Activated naive CD4-positive, alpha-beta T cell treated with anti-CD3 and anti-CD28 coated beads for 36 hours (primary cell): Measurements from ENCODE around the gene IP6K3. TPM values are rescaled to one million over a fixed set of nuclear protein-coding genes. Genes with fewer than 3 reads are reported as not detected.
A peak's percentile ranks its signal among the peaks of the same experiment; 100 is the strongest.

Source experiments
- CTCF ChIA-PET: fragments of 350-600 bp; sonication (Branson Sonifier 250); formaldehyde crosslinking; loops from one replicate; lab custom pipeline; 2021; ENCODE audit warnings: antibody characterized with exemption; lab: Charles Lee
- DNase-seq: peaks from one replicate; pipeline ENCODE4 v3.0.0-alpha.2; 2020
- H3K27ac Mint-ChIP-seq: one replicate; pipeline ENCODE4 v1.8.0; 2021; ENCODE audit warnings: mild to moderate bottlenecking, mixed read lengths
- H3K27me3 Mint-ChIP-seq: one replicate; pipeline ENCODE4 v1.8.0; 2021; ENCODE audit warnings: low read depth, mixed read lengths
- H3K36me3 Mint-ChIP-seq: one replicate; pipeline ENCODE4 v1.8.0; 2021; ENCODE audit warnings: low read depth, mixed read lengths
- H3K4me1 Mint-ChIP-seq: one replicate; pipeline ENCODE4 v1.8.0; 2021; ENCODE audit warnings: low read depth, mixed read lengths
- H3K4me3 Mint-ChIP-seq: one replicate; pipeline ENCODE4 v1.8.0; 2021; ENCODE audit warnings: mild to moderate bottlenecking, moderate library complexity, mixed read lengths
- H3K9me3 Mint-ChIP-seq: one replicate; pipeline ENCODE4 v1.8.0; 2021; ENCODE audit warnings: mixed read lengths
- intact Hi-C: fragments of 100-400 bp; cut with micrococcal nuclease; formaldehyde crosslinking; loops from one replicate; pipeline ENCODE4 v1.15.1; 2023
- total RNA-seq, 2 experiments: library from RNA; stranded (reverse); gene quantifications; one replicate each; pipeline ENCODE4 v1.2.3, GENCODE V29; 2021

Gene IP6K3, protein sequence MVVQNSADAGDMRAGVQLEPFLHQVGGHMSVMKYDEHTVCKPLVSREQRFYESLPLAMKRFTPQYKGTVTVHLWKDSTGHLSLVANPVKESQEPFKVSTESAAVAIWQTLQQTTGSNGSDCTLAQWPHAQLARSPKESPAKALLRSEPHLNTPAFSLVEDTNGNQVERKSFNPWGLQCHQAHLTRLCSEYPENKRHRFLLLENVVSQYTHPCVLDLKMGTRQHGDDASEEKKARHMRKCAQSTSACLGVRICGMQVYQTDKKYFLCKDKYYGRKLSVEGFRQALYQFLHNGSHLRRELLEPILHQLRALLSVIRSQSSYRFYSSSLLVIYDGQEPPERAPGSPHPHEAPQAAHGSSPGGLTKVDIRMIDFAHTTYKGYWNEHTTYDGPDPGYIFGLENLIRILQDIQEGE
- not detected for total RNA-seq

DNA sequence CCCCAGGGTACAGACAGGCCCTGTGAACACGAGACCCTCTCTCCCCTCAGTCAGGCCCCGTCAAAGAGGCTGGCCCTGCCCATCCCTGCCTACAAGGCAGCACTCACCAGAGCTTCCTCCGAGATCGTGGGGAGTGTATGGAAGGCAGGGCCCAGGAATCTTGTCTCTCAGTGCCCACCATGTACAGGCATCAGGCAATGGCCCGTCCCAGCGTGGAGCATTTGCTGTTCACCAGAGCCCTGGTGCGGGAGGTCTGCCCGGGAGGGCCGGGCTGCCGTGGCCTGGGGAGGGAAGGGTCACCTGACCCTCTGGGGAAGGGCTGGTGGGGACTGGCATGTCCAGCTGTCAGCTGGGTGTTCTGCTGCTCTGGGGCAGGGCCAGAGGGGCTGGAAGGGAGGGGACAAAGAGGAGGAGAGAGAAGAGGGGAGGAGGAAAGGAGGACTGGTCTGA, at the start of gene IP6K3:
Gene IP6K3, minus strand, starts transcription at position 255 of the 450 bp plus-strand sequence. CDS start 11,429 bp downstream, outside the sequence.
- no peaks in the 10 kb centered on the region for H3K27me3 Mint-ChIP-seq
- no peaks in the 10 kb centered on the region for H3K9me3 Mint-ChIP-seq
- H3K36me3 Mint-ChIP-seq: no peaks in the 10 kb centered on the region
- no peak within 1 kb of the TSS for H3K27ac Mint-ChIP-seq
- DNase-seq: no peak
- no peak within 1 kb of the TSS for H3K4me3 Mint-ChIP-seq
- H3K4me1 Mint-ChIP-seq: peaks cover 2% of the 10 kb centered on the region
- intact Hi-C loops: loop anchor here (10.0 kb wide), 1 partner anchor 408 kb away; no protein-coding TSS in a partner anchor
- CTCF ChIA-PET: interaction anchor here (1.7 kb wide), 1 partner anchor 281 kb away, joined by 5 read pairs; no protein-coding TSS in a partner anchor

- CTCF ChIA-PET: interaction anchor here (1.5 kb wide), 1 partner anchor 53 kb away, joined by 3 read pairs; no protein-coding TSS in a partner anchor
- H3K9me3 Mint-ChIP-seq: no peaks in the 10 kb centered on the region
- intact Hi-C loops: no loop called here
- H3K27me3 Mint-ChIP-seq: peaks cover 10% of the 10 kb centered on the region
- H3K36me3 Mint-ChIP-seq: no peaks in the 10 kb centered on the region
- no peak overlapping the region for H3K4me3 Mint-ChIP-seq
- no peaks in the 10 kb centered on the region for H3K4me1 Mint-ChIP-seq
- H3K27ac Mint-ChIP-seq: no peak overlapping the region
- no peak for DNase-seq
Measured at GRCh38 chr6:33794910-33795623, 48.4 kb upstream of the IP6K3 start.

- H3K36me3 Mint-ChIP-seq: peaks cover under 1% of the 10 kb centered on the region
- H3K4me1 Mint-ChIP-seq: peaks cover 4% of the 10 kb centered on the region
- no peak for DNase-seq
- intact Hi-C loops: no loop called here
- H3K4me3 Mint-ChIP-seq: no peak overlapping the region
- no peak overlapping the region for H3K27ac Mint-ChIP-seq
- H3K27me3 Mint-ChIP-seq: peaks cover 6% of the 10 kb centered on the region
- H3K9me3 Mint-ChIP-seq: no peaks in the 10 kb centered on the region
- CTCF ChIA-PET: interaction anchor here (1.2 kb wide), 1 partner anchor 81 kb away, joined by 3 read pairs; the partner anchor contains the start of gene UQCC2
Measured at GRCh38 chr6:33792981-33793380, 46.3 kb upstream of the IP6K3 start.

- DNase-seq: no peak
- peaks cover 16% of the 10 kb centered on the region for H3K4me1 Mint-ChIP-seq
- no peak overlapping the region for H3K4me3 Mint-ChIP-seq
- H3K36me3 Mint-ChIP-seq: peaks cover 2% of the 10 kb centered on the region
- intact Hi-C loops: no loop called here
- H3K9me3 Mint-ChIP-seq: no peaks in the 10 kb centered on the region
- H3K27ac Mint-ChIP-seq: no peak overlapping the region
- CTCF ChIA-PET: interaction anchor here (1.2 kb wide), 1 partner anchor 80 kb away, joined by 3 read pairs; the partner anchor contains the start of gene UQCC2
- no peaks in the 10 kb centered on the region for H3K27me3 Mint-ChIP-seq
Measured at GRCh38 chr6:33791620-33792019, 44.9 kb upstream of the IP6K3 start.

GRCh38 chr6:33790910-33791309, 44.2 kb upstream of the IP6K3 start:
- H3K27ac Mint-ChIP-seq: no peak overlapping the region
- CTCF ChIA-PET: no interaction called here
- no peaks in the 10 kb centered on the region for H3K27me3 Mint-ChIP-seq
- H3K9me3 Mint-ChIP-seq: no peaks in the 10 kb centered on the region
- no peak for DNase-seq
- peaks cover 5% of the 10 kb centered on the region for H3K36me3 Mint-ChIP-seq
- H3K4me1 Mint-ChIP-seq: peaks cover 23% of the 10 kb centered on the region
- no peak overlapping the region for H3K4me3 Mint-ChIP-seq
- intact Hi-C loops: no loop called here

GRCh38 chr6:33790379-33790778, 43.7 kb upstream of the IP6K3 start:
- CTCF ChIA-PET: no interaction called here
- H3K9me3 Mint-ChIP-seq: no peaks in the 10 kb centered on the region
- no peak overlapping the region for H3K27ac Mint-ChIP-seq
- no peak overlapping the region for H3K4me3 Mint-ChIP-seq
- peaks cover 29% of the 10 kb centered on the region for H3K4me1 Mint-ChIP-seq
- intact Hi-C loops: no loop called here
- no peaks in the 10 kb centered on the region for H3K27me3 Mint-ChIP-seq
- DNase-seq: no peak
- peaks cover 5% of the 10 kb centered on the region for H3K36me3 Mint-ChIP-seq

DNA sequence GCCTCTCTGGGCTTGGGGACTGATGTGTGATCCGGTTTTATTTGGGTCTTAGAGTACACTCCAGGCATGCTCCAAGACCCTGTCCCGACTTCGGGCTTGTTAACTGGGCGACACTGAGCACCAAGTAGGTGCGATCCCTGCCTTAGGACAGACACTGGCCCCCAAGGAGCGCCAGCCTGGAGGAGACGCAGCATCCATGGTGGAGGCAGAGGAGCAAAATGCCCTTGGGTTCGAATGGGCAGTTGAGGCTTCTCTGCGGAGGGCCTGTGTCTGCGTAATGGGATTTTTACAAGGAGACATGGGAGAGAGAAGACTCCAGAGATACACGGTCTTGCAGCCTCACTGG, 42.8 kb upstream of the IP6K3 start:
- no peak for DNase-seq
- intact Hi-C loops: loop anchor here (2.0 to 10.0 kb wide), 5 partner anchors 67 to 905 kb away; partner anchors contain the start of genes ILRUN, PFDN6, UQCC2 and WDR46
- H3K9me3 Mint-ChIP-seq: no peaks in the 10 kb centered on the region
- no peaks in the 10 kb centered on the region for H3K27me3 Mint-ChIP-seq
- CTCF ChIA-PET: no interaction called here
- H3K27ac Mint-ChIP-seq: peak overlapping the region; percentile 61
- peak overlapping the region; percentile 68 for H3K4me3 Mint-ChIP-seq
- H3K4me1 Mint-ChIP-seq: peaks cover 37% of the 10 kb centered on the region
- peaks cover 11% of the 10 kb centered on the region for H3K36me3 Mint-ChIP-seq

DNA sequence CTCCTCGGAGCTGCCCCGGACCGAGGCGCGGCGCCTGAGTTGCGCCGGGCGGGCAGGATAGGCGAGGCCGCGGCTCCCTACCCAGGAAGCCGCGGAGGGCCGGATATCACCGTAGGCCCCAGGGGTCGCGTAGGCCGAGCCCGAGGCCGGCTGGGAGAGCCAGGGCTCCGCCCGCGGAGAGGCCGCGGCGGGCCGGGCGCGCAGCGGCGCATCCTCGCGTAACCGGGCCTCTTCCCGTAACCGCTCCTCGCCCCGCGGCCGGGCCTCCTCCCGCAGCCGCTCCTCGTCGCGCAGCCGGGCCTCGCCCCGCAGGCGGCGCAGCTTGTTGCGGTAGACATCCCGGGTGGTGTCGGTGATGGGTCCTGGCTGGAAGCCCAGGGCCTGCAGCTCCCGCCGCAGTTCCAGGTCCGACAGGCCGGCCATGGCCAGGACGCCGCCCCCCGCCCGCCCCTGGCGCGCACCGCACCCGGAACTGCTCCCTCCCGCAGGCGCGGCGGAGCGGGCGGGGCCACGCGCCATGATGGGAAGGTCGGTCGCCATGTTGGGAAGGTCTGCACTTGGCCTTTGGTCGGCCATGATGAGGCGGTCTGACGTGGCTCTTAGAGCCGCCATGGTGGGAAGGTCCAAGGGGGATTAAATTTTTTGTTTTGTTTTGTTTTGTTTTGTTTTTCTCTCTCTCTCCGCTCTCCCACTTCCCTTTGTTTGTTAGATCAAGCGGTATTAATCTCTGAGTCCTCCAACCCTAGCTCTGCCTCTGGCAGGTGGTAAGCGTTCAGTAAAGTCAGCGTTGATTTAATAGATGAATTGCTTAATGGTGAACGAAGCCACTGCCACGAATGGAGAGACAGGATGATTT, 42.2 kb upstream of the IP6K3 start, which contains the start of gene LEMD2:
Gene LEMD2, minus strand, starts transcription at position 437 of the 856 bp plus-strand sequence. Its CDS starts 14 bp downstream, at position 423.
- H3K36me3 Mint-ChIP-seq: peaks cover 15% of the 10 kb centered on the region
- CTCF ChIA-PET: interaction anchor here (1.8 kb wide), 1 partner anchor 18 kb away, joined by 7 read pairs; no protein-coding TSS in a partner anchor
- DNase-seq: peak; percentile 95
- peaks cover 41% of the 10 kb centered on the region for H3K4me1 Mint-ChIP-seq
- H3K27me3 Mint-ChIP-seq: no peaks in the 10 kb centered on the region
- intact Hi-C loops: loop anchor here (1.0 to 10.0 kb wide), 6 partner anchors 51 to 906 kb away; partner anchors contain the start of genes ILRUN, PFDN6, UQCC2 and WDR46
- no peaks in the 10 kb centered on the region for H3K9me3 Mint-ChIP-seq
- H3K4me3 Mint-ChIP-seq: peak within 1 kb of the TSS; percentile 88
- peak within 1 kb of the TSS; percentile 92 for H3K27ac Mint-ChIP-seq

- intact Hi-C loops: loop anchor here (1.0 to 10.0 kb wide), 6 partner anchors 52 to 907 kb away; partner anchors contain the start of genes ILRUN, PFDN6, UQCC2 and WDR46
Measured at GRCh38 chr6:33787954-33788693, 41.4 kb upstream of the IP6K3 start.

GRCh38 chr6:33787346-33787953, 40.7 kb upstream of the IP6K3 start:
- Mint-ChIP-seq H3K4me1 (peaks cover 45% of the 10 kb centered on the region), H3K36me3 (peaks cover 20% of the 10 kb centered on the region), H3K4me3 (peak overlapping the region; percentile 88), H3K9me3 (no peaks in the 10 kb centered on the region), H3K27ac (peak overlapping the region; percentile 92), H3K27me3 (no peaks in the 10 kb centered on the region)
- CTCF ChIA-PET: interaction anchor here (0.5 to 1.8 kb wide), 4 partner anchors 16 to 1016 kb away, joined by 3 to 7 read pairs (median 5); partner anchors contain the start of gene UQCC2
- DNase-seq: no peak
- intact Hi-C loops: loop anchor here (5.0 to 10.0 kb wide), 2 partner anchors 125 to 907 kb away; partner anchors contain the start of gene ILRUN

More at GRCh38 chr6:33787954-33788693, 41.4 kb upstream of the IP6K3 start:
- H3K36me3 Mint-ChIP-seq: peaks cover 20% of the 10 kb centered on the region
- peak overlapping the region; percentile 88 for H3K4me3 Mint-ChIP-seq
- H3K27me3 Mint-ChIP-seq: no peaks in the 10 kb centered on the region
- H3K4me1 Mint-ChIP-seq: peaks cover 45% of the 10 kb centered on the region
- H3K27ac Mint-ChIP-seq: peak overlapping the region; percentile 92
- CTCF ChIA-PET: interaction anchor here (0.5 to 1.8 kb wide), 3 partner anchors 17 to 192 kb away, joined by 5 to 7 read pairs (median 5); partner anchors contain the start of gene UQCC2
- peak; percentile 71 for DNase-seq
- H3K9me3 Mint-ChIP-seq: no peaks in the 10 kb centered on the region
